8988T (cell line): ENCODE data around the gene CDV3.

Source experiments
- DNase-seq: peaks from one replicate; pipeline ENCODE4 v3.0.0; 2011

Gene CDV3

DNA sequence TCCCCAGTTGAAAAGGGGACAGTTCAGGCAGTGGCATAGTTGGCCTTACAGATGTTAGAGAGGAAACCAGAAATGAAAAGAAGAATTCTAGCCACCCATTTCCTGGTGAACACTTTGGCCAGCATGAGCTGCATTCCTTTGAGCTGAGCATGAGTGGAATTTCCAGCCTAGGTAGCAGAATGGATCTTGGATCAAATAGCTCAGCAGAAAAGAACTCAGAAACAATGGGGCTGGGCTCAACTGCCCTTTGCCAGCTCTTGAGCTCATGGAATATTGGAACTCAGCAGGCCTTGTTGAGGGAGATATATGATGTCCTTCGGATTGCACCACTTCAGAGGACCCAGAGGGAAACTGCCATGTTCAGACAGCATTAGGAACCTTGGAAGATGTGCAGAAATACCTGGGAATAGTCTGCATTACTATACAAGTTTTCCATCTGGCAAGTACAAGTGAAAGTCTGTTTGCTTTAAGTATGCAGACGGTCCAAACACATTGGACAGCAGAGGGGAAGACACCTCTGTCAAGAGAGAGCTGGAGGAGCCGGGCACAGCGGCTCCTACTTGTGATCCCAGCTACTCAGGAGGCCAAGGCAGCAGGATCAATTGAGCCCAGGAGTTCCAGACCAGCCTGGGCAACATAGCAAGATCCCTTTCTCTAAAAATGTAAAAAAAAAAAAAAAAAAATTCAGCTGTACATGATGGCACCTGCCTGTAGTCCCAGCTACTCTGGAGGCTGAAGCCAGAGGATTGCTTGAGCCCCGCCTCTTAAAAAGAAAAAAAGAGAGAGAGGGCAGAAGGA, 3.1 kb upstream of the CDV3 start:
- no peak for DNase-seq

- DNase-seq: no peak
These were observed 2.6 kb upstream of the CDV3 start for GRCh38 chr3:133570937-133571320.

- DNase-seq: no peak
These were observed 1.1 kb upstream of the CDV3 start for GRCh38 chr3:133572158-133573053.

DNA sequence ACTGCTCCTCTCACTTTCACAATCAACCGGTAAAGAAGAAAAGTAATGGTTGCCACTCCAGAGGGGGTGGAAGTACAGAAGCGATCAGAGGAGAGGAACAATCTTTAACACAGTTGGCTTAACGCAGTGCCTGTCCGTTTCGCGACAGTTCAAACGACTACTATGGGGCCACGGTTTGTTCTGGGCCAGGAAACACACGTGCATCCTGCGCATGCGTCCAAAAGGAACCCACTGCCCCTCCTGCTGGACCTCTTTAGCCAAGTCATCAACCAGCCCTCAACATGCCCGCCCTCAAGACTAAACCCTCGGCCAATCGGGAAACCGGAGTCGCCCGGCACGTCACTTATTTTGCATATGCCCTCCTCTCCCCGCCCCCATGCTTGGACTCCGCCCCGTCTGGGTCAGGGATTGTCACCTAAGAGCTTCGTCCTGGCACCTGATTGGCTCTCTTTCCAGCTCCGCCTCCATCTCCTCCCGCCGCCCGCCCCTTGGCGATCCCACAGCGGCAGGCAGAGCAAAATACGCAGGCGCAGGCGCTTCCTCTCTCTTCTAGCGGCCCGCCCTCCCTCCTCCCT, 345 bp upstream of the CDV3 start:
- peak; percentile 51 for DNase-seq

GRCh38 chr3:133574260-133574881, 885 bp downstream of the CDV3 start:
- no peak for DNase-seq

DNA sequence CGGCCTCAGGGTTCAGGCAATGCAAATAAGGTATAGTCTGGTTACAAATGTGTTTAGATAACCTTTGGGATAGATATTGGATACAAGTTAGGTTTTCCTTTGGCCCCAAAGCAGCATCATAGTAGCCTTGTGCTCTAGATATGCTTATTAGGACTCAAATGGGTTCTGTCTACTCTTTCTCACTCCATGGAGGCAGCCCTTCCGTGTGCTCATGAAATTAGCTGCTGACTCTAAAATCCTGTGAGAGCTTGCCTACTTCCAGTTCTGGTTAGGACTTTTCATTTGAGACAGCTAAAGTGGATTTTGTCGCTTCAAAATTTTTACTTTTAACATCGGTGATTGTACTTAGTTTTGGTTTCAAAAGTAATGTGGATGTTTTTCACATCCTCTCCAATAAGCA, 1.6 kb downstream of the CDV3 start:
- DNase-seq: no peak

GRCh38 chr3:133576169-133576568, 2.7 kb downstream of the CDV3 start:
- DNase-seq: no peak

GRCh38 chr3:133578548-133579191, 5.2 kb downstream of the CDV3 start:
- peak; percentile 53 for DNase-seq

- no peak for DNase-seq
These were observed 9.9 kb downstream of the CDV3 start for GRCh38 chr3:133583396-133583795.

- DNase-seq: no peak
These were observed 14.5 kb downstream of the CDV3 start for GRCh38 chr3:133588035-133588434.

DNA sequence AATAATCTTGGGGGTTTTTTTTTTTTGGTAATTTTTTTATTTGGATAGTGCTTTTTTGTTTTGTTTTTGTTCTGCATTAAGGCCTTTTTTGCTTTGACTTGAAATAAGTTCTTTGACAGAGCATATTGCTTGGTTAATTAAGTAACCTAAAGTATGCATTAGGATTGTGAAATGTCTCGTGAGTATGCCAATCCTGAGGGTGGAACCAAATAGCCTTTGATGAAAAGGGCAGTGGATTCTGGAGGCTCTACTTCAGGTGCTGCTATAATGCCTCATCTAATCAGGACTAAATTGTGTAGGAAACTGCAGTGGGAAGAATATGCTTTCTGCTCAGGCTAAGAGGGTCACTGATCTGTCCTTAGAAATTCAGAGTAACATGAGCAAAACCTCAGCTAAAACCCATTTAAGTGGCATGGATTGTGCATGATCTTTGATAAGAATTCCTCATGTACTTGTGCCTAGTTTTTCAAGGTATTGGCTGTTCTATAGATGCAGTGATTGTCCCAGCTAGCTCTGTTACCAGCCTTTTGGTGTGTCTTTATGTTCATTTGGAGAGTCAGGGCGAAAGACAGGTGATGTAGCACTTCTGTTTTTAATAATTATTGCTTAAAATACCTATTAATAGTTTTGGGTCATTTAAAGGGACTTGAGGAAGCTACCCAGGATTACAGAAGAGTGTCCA, 15.4 kb downstream of the CDV3 start:
- DNase-seq: no peak

DNA sequence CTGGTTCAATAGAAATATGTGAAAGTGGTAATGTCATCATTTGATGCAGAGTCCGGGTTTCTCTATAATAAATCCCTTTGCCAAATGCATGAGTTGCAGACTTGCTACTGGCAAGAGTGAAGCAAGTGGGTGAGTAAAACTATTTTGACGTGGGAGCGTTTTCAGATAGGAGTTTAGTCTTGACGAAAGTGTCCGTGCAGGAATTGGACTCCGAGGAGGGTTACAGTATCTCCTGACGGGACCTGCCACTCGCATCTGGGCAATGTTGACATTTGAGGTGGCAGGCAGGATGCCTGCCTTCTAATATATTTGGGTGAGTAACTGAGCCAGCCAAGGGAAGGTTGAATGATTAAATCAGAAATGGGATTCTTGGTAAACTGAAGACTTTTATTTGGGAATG, 16.0 kb downstream of the CDV3 start:
- no peak for DNase-seq

- no peak for DNase-seq
These were observed 17.8 kb downstream of the CDV3 start for GRCh38 chr3:133591271-133591742.

DNA sequence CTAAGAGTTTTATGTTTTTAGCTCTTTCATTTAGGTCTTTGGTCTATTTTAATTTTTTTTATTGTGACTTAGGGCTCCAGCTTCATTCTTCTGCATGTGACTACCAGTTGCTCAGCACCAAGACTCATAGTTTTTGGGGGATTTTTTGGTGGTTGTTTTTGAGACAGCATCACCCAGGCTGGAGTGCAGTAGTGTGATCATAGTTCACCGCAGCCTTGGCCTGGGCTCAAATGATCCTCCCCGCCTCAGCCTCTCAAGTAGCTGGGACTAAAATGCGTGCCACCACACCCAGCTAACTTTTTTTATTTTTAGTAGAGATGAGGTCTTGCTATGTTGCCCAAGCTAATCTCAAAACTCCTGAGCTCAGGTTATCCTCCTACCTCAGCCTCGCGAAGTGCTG, 19.4 kb downstream of the CDV3 start:
- no peak for DNase-seq

DNA sequence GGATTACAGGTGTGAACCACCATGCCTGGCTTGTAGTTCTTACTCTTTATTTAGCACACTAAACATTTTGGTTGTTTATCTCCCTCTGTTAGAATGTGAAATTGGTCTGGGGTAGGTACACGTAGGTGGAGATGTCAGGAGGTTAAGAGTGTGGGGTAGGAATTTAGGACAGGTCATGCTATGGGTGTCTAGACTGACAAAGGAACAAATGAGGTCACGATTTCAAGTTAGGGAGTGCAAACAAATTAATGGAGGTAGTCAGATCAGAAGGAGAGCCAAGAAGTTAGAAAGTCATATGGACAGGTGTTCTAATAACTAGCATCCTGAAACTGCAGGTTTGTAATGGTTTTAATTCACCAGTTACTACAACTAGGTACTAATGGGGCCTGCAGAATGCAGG, 19.8 kb downstream of the CDV3 start:
- DNase-seq: no peak

GRCh38 chr3:133595341-133595740, 21.9 kb downstream of the CDV3 start:
- no peak for DNase-seq

- no peak for DNase-seq
These were observed 24.9 kb downstream of the CDV3 start for GRCh38 chr3:133598405-133598804.

GRCh38 chr3:133599280-133599679, 25.8 kb downstream of the CDV3 start:
- DNase-seq: no peak

DNA sequence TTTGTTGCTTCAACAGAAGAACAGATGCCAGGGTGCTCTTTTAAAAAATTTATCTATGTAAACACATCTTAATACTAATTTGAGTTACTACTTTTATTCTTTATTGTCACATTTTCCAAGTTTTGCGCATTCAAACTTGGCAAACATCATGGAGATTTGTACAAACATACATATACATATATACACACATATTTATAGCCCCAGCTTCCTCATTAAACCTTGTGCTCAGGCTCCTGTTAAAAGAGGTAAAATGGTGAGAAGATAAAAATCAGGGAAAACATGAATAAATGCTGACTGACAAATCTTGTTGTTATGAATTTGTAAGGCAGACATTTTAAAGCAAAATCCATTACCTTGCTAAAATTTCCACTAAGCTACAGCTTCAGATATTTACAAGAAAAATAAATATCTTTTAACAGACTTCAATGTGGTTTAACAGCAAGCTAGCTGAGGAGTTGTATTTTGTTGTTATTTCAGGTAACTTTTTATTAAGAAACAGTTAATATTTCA, 27.1 kb downstream of the CDV3 start:
- no peak for DNase-seq

- DNase-seq: no peak
These were observed 32.9 kb downstream of the CDV3 start for GRCh38 chr3:133606342-133606741.

GRCh38 chr3:133606902-133607301, 33.4 kb downstream of the CDV3 start:
- DNase-seq: no peak

DNA sequence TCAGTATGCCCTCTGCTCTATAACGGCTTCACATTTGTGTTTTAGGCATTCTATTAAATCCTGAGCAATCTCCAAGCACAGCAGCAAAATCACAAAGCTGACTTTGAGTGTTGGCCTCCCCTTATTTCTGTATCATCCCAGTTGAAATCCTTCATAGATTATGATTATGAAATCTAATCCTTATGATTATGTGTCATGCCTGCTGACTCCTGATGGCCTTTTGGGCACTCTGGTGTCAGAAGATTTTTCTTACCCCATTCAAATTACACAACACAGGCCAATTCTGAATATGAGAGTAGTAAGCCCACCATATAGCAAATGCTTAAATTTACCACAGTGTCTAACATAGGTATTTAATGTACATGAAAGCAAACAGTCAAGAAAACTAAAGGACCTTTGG, 34.3 kb downstream of the CDV3 start:
- no peak for DNase-seq
